CD4-positive, alpha-beta T cell treated with Interleukin-15 for 4 hours (primary cell): ENCODE data around the gene CLEC18A.
"Not testable (repeated sequence)": the region's sequence is repeated elsewhere in the genome, so short reads cannot be mapped to it uniquely, and the experiment has no call there.

Experiments used
- DNase-seq: peaks from one replicate; pipeline ENCODE4 v3.0.0-alpha.2; 2020; ENCODE audit warnings: low spot score

CLEC18A gene

DNA sequence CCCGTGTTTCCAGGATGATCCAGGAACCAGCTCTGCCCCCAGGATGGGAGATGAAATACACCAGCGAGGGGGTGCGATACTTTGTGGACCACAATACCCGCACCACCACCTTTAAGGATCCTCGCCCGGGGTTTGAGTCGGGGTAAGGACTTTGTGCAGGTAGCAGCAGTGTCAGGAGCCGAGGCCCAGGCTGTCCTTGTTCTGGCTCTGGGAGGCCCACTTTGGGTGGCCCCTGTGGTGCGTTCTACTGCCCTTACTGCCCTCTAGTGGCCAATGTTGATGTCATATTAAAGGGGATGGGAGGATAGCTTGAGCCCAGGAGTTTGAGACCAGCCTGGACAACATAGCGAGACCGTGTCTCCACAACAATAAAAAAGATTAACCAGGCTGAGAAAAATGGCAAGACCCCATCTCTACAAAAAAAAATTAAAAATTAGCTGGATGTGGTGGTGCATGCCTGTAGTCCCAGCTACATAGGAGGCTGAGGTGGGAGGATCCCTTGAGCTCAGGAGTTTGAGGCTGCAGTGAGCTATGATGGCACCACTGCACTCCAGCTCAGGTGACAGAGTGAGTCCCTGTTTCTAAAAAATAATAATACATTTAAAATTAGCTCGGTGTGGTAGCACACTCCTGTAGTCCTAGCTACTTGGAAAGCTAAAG lies 20.9 kb upstream of the CLEC18A start:
- DNase-seq: peak; percentile 52

DNA sequence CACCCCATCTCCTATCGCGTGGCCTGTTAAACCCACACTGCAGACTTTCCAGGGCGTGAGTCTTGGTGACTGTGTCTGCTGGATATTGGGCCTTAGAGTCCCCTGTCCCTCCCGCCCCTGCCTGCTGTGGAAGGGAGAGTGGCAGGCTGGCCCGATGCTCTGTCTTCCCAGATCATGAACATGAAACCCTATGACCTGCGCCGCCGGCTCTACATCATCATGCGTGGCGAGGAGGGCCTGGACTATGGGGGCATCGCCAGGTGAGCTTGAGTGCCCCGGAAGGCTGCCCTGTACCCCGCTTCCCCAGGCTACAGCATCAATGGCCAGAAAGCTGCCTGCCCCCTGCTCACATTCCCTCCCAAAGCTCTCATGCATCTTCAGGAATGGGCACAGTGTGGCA lies 19.5 kb upstream of the CLEC18A start:
- no peak for DNase-seq

DNA sequence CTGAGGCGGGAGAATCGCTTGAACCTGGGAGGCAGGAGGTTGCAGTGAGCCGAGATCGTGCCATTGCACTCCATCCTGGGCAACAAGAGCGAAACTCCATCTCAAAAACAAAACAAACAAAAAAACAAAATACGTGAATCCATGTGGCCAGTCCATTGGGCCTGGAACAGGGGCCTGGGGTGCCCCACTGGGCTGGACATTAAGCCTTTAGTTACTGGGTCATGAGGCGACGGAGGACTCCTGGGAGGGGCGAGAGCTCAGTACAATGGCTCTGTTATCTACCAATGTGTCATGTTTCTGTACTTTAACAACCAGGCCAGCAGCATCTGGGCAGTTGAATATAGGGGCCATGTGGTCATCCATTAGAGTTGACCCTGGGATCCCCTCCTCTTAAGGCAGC lies 18.9 kb upstream of the CLEC18A start:
- DNase-seq: no peak

DNA sequence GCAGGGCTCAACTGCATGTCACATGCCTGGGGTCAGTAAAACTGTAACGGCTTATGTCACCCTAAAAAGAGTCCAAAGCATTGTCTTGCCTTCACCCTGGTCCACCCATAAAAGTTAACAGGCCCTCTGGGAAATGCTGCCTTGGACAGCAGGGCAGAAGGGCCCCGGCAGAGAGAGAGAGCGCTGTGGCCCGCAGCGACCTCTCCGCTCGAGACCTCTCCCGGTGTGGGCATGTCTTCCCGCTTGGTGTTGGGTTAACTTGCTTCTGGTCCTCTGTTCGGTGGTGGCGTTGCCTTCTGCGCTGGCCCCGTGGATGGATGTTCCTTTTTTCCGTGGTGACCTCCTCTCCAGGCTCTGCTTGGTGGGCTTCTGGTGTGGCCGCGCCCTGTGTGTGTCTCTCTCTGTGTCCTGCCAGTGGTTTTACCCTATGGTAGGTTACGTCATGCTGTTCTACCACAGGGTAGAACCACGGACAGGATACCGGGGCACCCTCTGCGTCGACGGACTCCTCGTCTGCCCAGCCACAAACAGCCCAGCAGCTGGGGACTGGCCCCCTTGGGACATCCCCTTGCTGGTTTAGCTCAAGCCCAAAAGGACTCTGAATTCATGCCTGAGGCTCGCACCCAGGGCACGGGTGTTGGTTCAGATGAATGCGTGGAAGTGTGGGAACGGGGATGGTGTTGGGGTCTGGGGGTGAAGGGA lies 18.3 kb upstream of the CLEC18A start:
- DNase-seq: no peak

DNA sequence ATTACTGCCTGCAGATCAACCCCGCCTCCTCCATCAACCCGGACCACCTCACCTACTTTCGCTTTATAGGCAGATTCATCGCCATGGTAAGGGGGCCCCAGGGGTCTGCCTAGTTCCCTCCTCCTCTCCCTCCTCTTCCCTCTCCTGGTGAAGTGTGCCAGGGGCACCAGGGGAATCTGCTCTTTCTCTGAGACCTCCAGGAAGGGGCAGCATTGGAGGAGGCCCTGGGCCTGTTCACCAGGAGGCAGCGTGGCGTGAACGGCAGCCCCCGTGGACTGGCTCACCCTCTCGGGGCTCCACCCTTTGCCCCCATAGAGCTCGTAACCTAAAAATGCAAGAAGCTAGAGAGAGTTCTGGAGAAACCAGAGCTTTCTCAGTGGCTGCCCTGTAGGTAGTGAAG lies 17.1 kb upstream of the CLEC18A start:
- no peak for DNase-seq

DNA sequence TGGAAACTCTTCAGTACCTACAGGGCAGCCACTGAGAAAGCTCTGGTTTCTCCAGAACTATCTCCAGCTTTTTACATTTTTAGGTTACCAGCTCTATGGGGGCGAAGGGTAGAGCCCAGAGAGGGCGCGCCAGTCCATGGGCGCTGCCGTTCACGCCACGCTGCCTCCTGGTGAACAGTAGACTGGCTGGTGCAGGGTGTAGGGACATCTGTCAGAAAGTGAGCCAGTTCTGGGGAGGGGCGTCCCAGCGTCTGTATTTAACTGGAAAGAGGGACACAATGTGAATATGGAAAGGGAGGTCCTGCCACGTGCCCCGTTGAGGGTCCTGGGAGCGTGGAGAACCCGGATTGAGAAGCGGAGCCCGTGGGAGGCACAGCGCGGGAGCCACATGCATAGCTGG lies 16.4 kb upstream of the CLEC18A start:
- no peak for DNase-seq

DNA sequence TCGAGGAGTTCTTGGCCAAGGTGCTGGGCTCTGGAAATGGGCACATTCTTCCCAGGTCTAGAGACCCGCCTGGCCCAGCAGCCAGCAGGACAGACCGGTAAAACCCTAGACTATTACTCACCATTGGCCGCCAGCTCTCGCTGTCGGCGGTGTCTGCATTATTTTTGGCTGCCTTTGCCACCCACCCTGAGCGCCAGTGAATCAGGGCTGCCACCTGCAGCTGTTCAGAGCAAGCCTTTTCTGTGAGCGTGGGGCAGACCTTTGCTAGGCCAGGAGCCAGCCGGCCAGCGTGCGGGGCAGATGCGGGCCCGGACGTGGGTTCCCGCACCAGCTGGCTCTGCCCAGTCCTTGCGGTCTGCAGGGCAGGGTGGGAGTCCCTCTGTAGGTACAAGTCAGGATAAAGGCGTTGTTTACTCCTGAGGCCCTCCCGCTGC lies 15.8 kb upstream of the CLEC18A start:
- no peak for DNase-seq

DNA sequence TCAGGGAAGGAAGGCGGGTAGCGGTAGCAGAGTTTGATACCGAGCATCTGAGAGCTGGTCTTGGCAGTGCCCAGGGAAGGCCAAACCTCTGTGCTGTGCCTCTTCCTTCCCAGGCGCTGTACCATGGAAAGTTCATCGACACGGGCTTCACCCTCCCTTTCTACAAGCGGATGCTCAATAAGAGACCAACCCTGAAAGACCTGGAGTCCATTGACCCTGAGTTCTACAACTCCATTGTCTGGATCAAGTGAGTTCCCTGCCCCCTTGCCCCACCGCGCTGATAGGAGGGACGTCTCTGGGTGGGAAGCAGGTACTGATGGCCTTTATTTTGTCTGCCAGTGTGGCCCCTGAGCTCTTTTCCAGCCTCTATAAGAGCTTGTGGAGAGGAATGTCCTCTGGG lies 15.4 kb upstream of the CLEC18A start:
- no peak for DNase-seq

DNA sequence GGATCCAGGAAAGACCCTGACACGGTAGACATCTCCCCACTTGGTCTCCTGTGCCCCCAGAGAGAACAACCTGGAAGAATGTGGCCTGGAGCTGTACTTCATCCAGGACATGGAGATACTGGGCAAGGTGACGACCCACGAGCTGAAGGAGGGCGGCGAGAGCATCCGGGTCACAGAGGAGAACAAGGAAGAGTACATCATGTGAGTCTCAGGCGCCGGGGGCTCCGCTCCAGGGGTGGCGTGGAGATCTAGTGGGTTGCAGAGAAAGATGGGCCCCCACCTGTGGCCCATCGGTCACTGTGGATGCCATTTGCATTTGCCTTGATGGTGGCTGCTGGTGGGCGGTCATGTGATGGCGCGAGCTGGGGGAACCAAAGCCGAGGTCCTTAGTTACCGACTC lies 14.9 kb upstream of the CLEC18A start:
- DNase-seq: no peak

DNA sequence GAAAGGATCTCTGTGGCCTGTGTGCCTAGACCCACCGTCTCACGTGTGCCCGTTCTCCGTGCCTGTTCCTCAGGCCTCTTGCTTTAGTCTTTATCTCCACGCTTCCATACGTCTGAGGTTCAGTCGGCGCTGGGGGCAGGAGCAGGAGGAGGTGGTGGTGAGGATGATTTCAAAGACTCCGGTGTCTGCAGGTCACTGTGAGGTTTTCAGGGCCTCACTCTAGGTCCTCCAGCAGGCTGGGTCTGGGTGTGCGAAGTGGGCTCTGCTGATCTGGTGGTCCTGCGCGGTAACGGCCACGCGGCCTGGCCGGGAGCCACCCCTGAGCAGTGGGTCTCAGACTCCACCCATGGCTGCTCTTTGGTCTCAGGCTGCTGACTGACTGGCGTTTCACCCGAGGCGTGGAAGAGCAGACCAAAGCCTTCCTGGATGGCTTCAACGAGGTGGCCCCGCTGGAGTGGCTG lies 14.4 kb upstream of the CLEC18A start:
- no peak for DNase-seq

DNA sequence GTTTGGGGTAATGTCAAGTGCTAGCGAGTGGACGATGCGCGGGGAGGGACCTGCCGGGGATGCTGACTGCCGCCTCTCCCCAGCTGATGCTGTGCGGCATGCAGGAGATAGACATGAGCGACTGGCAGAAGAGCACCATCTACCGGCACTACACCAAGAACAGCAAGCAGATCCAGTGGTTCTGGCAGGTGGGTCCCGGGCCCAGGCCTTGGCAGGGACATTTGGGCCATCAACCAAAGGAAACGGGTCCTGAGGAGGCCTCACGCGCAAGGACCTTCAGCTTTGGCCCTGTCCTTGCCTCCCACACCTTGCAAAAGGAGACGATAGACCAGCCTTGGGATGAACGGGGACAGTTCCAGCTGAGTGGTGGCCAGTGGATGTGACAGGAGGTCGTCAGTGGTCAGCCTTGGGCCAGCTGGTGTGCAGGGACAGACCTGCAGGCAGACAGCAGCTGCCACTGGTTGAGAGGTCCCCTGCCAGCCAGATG lies 13.6 kb upstream of the CLEC18A start:
- no peak for DNase-seq

DNA sequence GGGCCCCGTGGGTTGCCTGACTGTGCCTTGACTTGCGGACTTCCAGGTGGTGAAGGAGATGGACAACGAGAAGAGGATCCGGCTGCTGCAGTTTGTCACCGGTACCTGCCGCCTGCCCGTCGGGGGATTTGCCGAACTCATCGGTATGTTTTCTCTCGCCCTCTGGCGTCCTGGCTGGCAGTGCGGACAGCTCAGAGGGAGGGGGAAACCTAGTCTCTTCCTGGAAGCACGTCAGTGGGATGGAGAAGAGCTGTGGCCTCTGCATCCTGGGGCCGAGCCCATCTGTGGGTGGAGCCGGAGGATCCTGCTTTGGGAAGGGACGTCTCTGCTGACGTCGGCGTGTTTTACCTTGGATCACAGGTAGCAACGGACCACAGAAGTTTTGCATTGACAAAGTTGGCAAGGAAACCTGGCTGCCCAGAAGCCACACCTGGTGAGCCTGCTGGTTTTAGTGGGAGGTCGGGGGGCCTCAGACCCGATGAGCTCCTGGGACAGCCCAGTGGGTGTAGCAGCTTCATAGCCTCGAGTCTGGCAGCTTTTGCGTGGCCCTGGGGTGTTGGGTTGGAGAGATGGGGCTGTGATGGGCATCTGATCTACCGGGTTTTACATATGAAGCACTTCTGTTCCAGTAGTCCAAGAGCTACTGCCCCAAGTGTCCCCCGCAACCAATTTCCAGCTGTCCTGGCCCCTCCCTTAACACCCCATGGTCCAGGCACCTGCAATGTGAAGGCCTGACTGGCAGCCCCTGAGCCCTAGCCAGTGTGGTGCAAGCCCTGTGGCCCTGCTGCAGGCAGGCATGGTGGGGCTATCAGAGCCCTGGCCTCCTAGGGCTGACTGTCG lies 11.9 kb upstream of the CLEC18A start:
- no peak for DNase-seq

DNA sequence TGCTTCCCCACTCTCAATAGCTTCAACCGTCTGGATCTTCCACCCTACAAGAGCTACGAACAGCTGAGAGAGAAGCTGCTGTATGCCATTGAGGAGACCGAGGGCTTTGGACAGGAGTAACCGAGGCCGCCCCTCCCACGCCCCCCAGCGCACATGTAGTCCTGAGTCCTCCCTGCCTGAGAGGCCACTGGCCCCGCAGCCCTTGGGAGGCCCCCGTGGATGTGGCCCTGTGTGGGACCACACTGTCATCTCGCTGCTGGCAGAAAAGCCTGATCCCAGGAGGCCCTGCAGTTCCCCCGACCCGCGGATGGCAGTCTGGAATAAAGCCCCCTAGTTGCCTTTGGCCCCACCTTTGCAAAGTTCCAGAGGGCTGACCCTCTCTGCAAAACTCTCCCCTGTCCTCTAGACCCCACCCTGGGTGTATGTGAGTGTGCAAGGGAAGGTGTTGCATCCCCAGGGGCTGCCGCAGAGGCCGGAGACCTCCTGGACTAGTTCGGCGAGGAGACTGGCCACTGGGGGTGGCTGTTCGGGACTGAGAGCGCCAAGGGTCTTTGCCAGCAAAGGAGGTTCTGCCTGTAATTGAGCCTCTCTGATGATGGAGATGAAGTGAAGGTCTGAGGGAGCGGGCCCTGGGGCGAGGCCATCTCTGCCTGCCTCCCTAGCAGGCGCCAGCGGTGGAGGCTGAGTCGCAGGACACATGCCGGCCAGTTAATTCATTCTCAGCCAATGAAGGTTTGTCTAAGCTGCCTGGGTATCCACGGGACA lies 11.1 kb upstream of the CLEC18A start:
- DNase-seq: no peak

DNA sequence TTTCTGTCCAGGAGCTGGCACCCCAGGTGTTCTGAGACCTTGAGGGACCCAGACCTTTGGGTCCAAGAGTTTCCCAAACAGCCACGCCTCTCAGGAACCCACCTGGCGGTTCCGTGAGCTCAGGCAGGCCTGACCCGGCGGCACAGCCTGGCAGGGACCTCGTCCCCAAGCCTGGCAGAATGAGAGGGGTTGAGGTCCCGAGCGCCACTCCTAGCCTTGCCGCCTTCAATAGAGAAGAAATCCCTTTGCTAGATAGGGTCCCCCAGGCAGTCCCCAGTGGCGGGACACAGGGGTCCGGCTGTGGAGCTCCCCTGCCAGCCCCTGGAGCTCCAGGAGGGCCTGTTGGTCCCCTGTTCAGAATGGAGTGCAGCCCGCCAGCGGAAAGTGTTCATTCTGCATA lies 10.5 kb upstream of the CLEC18A start:
- DNase-seq: no peak

DNA sequence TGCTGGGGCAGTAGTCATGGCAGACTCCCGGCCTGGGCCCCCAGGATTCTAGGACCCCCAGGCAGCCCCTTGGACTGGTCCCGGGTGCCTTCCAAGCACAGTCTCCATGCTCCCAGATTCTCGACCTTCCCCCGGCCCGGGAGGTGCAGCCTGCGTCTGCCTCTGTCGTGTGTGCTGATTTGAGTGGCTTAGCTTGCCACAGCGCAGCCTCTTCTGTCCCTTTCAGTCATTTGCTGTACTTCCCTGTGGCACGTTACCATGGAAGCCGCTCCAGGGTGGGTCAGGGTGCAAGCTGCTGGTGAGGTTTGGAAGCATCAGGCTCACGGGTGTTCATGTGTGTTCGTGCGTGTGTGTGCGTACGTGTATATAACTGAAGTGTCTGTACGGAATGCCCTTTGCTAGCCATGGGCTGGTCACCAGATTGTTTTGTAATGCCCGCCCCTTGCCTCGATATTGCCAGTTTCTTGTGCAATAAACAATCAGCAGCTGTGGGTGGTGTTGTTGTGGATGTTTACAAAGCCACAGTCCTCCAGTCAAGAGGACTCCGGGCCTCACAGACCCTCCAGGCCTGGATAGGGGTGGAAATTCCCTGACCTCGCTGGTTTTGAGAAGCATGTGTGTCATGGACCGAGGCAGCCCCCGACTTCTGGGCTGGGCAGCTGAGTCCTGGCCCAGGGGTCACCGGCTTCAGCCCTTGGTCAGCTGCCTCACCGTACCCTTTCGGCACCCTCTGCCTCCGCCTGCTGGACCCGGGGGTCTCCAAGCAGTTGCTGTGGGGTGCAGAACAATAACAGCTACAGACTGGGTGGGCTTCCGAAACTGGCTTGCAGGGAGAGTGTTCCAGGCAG lies 9.7 kb upstream of the CLEC18A start:
- DNase-seq: no peak

DNA sequence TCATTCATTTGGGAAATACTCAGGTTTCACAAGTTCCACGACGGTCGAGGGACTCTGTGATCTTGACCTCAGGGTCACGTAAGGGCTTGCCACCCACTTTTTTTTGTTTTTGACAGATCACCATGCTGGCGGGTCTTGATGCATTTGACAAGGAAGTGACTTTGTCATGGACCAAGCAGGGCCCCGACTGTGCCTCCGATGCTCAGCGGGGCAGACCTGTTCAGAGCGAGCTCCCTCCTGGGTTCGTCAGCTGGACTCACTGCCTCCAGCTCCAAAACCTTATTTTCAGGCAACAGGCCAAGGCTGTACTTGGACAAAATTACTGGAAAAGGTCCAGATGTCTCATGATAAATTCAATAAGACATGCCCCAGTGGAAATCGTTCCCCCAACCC lies 9.0 kb upstream of the CLEC18A start:
- no peak for DNase-seq

DNA sequence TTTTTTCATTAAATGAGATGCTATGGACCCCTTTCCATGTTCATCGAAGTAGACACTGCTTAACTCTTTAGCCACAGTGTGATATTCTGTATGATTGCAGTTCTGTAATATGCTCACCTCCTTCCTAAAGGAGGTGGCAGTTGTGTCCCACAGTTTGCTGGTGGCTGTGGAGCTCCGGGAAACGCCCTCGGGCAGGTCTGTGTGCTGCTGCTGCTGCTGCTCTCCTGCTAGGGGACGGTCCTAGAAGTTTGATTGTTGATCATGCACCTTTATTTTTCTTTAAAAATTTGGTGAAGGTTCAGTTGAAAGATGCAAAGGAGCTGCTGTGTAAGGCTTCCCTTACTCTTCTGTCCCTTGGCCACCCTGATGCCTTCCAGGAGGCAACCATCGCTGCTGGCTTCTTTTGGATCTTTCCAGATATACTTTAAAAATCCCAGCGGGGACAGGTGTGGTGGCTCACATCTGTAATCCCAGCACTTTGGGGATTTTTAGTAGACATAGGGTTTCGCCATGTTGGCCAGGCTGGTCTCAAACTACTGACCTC lies 8.4 kb upstream of the CLEC18A start:
- no peak for DNase-seq

DNA sequence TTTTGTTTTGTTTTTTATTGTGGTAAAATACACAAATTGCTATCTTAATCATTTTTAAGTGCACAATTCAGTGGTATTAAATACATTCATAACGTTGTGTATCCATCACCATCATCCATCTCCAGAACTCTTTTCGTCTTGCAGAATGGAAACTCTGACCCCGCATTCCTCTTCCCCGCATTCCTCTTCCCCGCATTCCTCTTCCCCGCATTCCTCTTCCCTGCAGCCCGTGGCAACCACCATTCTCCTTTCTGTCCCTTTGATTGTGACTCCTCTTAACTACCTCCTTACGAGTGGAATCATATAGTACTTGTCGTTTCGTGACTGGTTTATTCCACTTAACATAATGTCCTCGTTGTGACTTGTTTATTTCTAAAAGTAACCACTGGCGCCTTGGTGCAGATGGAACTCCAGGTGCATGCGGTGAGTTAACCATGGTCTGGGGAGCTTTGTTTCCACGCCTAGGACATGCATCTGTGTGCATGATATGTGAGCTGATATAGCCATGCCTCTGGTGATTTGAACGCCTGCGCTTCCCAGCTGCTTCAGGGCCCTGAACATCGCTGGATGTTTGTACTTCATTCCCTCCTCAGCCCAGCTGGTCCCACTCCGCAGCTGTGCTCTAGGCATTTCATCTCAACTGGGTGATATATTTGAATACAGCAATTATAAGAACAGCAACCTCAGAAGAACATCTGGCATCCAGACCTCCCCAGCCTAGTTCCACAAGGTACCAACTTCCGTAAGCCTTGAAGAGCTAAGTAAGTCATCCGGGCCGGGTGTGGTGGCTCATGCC lies 7.7 kb upstream of the CLEC18A start:
- not testable (repeated sequence) for DNase-seq

DNA sequence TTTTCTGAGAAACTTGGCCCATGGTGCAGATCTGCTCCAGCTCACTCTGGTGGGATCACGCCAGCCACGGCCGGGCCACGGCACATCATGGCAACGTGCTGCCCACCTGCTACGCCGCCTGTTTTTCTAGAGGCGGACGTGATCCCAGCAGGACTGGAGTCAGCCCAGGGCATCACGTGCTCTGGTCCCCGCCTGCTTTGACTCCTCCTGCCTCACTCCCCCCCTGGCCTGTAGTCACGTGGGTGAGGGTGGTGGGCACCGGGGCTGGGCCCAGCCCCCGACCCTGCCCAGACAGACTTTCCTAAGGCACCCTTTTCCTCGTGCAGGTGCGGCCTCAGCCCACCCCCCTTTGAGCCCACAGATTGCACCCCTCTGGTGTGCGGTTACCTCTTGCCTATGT lies 723 bp upstream of the CLEC18A start:
- DNase-seq: not testable (repeated sequence)

DNA sequence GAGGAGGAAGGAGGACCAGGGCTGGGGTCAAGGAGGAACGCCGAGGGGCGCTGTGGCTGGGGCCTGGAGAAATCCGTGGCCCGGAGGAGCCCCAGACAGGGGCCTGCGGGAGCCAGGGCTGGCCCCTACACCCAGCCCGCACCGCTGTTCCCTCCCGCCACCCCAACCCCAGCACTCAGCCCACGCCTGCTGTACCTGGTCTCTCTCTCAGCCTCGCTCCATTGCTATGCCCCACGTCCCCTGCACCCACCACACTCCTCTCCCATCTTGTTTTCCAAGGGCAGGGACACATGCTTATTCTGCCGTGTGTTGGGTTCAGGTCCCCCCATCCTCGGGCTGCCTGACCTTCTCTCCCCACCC lies 518 bp downstream of the CLEC18A start:
- DNase-seq: not testable (repeated sequence)
